Pulmonary artery endothelial cell (primary cell): ENCODE results near the gene ANKRD12. TPM values are rescaled to one million over a fixed set of nuclear protein-coding genes. Genes with fewer than 3 reads are reported as not detected.
"Not testable (repeated sequence)": the region's sequence is repeated elsewhere in the genome, so short reads cannot be mapped to it uniquely, and the experiment has no call there.

ENCODE experiments used
- DNase-seq: peaks from one replicate; pipeline ENCODE4 v3.0.0-alpha.2; 2011; ENCODE audit warnings: low read depth, low spot score
- total RNA-seq: library from RNA; depleted of rRNA; stranded (reverse); fragments of >200 nt; gene quantifications from 2 replicates; pipeline ENCODE4 v1.2.3, GENCODE V29; 2014

The ANKRD12 gene
- total RNA-seq, 1 donor from 2014 or later, result 16.6 TPM

- DNase-seq, result no peak
Measured at GRCh38 chr18:9231852-9232486, 95.4 kb downstream of the ANKRD12 start.

DNA sequence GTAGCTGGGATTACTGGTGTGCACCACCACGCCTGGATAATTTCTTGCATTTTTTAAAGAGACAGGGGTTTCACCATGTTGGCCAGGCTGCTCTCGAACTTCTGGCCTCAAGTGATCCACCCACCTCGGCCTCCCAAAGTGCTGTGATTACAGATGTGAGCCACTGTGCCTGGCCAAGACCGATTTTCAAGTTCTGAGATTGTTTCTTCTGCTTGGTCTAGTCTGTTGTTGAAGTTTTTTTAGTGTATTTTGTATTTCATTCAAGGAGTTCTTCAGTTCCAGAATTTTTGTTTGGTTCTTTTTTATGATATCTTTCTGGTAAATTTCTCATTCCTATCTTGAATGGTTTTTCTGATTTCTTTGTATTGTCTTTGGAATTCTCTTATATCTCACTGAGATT lies 96.4 kb downstream of the ANKRD12 start:
- DNase-seq, result no peak

GRCh38 chr18:9233771-9234440 lies 97.3 kb downstream of the ANKRD12 start:
- no peak for DNase-seq

DNA sequence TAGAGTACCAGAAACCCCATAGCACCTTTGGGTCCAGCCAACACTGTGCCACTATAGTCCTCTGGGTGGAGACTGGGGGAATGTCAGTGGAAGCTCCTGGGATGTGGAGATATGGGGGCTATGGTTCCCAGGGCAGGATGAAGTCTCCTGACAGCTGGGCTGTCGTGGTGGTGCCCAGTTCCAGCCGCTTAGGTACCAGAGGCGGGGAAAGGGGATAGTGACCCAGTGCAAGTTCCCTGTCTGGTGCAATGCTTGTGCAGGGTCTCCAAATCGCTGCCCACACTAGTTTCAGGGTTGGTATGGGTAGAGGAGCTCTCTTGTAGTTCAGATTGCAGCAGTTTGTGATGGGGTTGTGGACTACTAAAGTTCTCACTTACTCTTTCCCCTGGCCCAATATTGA lies 97.9 kb downstream of the ANKRD12 start:
- DNase-seq, result no peak

- DNase-seq, result no peak
Measured at GRCh38 chr18:9237981-9238380, 101.4 kb downstream of the ANKRD12 start.

- DNase-seq, result no peak
Measured at GRCh38 chr18:9239720-9240119, 103.1 kb downstream of the ANKRD12 start.

DNA sequence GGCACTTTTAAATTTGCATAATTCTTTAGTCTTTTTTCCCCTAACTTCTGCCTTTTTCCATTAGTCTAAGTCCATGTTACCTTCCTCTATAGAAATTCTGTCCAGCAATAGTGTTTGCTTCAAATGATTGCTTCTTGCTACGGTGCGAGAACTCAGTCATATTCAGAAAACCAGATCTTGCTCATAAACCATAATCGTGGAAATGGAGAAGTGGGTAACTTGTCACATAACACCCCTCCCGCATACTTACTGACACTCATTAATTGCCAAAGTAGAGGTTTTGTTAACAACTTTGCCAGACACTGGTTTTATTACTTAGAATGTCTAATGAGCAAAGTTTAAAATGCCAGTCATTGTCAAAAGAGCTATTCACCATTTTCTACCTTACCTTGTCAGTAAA lies 103.7 kb downstream of the ANKRD12 start:
- no peak for DNase-seq

DNA sequence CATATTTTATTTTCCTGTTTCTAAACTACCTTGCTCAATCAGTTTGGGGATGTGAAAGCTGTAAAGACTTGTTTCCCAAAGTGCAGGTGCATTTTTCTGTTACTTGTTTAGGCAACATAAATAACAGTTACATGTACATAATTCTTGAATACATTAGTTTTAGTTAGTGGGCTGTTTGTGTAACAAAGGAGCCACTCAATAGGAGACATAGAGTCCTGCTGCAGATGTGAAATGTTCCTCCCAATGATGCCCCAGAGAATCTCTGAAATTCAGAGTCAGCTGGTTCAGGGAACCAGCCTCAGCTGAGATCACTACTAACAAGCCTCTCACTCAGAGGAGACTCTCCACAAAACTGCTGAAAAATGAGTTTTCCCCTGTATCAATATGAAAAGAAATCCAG lies 106.4 kb downstream of the ANKRD12 start:
- DNase-seq, result no peak

DNA sequence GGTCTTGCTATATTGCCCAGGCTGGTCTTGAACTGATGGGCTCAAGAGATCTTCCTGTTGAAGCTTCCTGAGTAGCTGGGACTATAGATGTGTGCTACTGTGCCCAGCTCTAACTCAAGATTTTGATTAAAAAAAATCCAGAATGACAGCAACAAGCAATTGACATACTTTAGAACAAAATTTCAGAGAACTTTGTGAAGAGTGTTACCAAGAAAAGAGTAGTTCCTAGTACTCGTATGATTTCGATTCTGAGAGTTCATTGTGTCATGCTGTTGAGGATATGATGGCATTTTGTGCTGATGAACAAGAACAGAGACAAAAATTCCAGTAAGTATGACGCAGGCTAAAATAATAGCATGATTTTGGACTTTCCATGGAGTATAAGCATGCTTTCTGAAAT lies 107.8 kb downstream of the ANKRD12 start:
- DNase-seq, result no peak

- DNase-seq, result no peak
Measured at GRCh38 chr18:9248661-9249060, 112.1 kb downstream of the ANKRD12 start.

DNA sequence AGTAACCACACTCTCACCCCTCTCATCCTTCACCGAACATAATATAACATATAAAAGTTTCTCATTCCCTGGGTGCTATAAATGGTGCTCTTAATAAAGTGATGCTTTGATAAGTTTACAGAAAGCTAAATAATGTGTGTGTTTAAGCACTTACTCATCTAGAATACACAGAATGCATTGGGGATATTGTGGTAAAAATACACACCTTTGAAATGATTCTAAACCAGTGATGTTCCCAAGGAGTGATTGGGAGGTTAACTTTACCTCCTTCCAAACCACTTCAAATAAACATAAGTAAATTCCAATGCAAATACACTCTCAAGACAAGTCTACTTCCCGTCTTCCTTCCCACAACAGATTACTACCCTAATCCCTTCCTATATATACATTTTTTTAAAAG lies 112.7 kb downstream of the ANKRD12 start:
- no peak for DNase-seq

GRCh38 chr18:9259173-9259572 lies 122.6 kb downstream of the ANKRD12 start:
- DNase-seq, result no peak

GRCh38 chr18:9260388-9261380 lies 124.1 kb downstream of the ANKRD12 start:
- DNase-seq, result no peak

GRCh38 chr18:9263264-9263663 lies 126.7 kb downstream of the ANKRD12 start:
- DNase-seq, result no peak

DNA sequence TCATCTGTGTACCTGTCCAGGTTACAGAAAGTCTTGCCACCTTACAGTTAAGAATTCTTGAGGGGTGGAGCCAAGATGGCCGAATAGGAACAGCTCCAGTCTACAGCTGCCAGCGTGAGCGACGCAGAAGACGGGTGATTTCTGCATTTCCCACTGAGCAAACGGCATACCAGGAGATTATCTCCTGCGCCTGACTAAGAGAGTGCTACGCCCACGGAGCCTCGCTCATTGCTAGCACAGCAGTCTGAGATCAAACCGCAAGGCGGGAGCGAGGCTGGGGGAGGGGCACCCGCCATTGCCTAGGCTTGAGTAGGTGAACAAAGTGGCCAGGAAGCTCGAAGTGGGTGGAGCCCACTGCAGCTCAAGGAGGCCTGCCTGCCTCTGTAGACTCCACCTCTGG lies 128.2 kb downstream of the ANKRD12 start:
- DNase-seq, result not testable (repeated sequence)

- DNase-seq, result no peak
Measured at GRCh38 chr18:9273221-9273620, 136.6 kb downstream of the ANKRD12 start.

DNA sequence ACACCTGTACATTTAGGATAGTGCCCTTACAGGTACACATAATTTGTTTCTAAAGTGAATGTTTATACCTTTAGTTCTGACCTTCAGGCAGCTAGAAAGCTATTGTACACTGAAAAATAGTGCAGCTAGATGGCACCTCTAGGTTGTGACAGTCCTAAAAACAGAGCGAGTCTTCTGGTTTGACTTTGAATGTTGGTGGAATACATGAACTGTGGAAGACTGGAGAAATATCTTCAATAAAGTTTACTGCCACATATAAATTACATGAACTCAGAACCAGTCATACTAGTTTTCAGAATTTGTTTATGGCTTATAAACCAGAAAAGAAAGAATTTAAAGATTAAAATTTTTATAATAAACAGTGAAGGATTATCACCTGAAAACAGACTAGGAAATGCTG lies 139.3 kb downstream of the ANKRD12 start:
- no peak for DNase-seq

- DNase-seq, result no peak
Measured at GRCh38 chr18:9278028-9278427, 141.4 kb downstream of the ANKRD12 start.

- DNase-seq, result no peak
Measured at GRCh38 chr18:9280849-9281248, 144.3 kb downstream of the ANKRD12 start.

- no peak for DNase-seq
Measured at GRCh38 chr18:9281780-9282179, 145.2 kb downstream of the ANKRD12 start.

DNA sequence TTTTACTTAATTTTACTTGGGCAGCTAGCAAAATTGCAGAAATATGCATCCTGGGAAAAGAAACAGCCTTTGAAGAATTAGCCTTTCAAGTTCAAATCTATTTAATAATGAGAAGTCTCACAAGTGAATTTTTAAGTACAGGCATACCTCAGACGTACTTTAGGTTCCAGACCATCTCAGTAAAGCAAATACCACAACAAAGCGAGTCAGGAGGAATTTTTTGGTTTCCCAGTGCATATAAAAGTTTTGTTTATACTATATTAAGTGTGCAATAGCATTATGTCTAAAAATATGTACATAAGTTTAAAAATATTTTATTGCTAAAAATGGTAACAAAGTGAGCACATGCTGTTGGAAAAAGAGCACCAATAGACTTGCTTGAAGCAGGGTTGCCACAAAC lies 147.2 kb downstream of the ANKRD12 start:
- no peak for DNase-seq

DNA sequence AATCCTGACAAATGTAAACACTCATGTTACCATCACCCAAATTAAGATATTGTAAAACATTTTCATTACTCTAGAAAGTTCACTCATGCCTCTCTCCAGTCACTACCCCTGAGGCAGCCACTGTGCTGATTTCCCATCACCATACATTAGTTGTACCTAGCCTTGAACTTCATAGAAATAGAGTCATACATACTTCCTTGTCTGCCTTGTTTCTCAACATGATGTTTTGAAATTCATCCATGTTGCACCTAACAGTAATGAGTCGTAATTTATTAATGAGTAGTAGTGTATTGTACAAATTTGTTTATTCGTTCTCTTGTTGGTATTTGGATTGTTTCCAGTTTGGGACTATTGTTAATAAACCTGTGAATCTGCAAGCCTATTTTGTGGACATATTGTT lies 149.0 kb downstream of the ANKRD12 start:
- DNase-seq, result no peak
